MM.1S (cell line): ENCODE data around the gene RPS29.

Experiments
- DNase-seq: peaks from one replicate; pipeline ENCODE4 v3.0.0-alpha.2; 2015
- H2AFZ ChIP-seq: fragments of 300-600 bp; sonication (generic); 2 replicates; pipeline ENCODE4 v1.6.0; 2016; ENCODE audit warnings: antibody characterized with exemption, low read length
- H3F3A ChIP-seq: fragments of 300-600 bp; sonication (generic); 2 replicates; pipeline ENCODE4 v1.6.1; 2016; ENCODE audit warnings: mild to moderate bottlenecking, antibody characterized with exemption, low read length, moderate library complexity, mixed read lengths; ENCODE audit not compliant: insufficient read depth
- H3K27ac ChIP-seq: fragments of 300-600 bp; sonication (generic); 2 replicates; pipeline ENCODE4 v1.5.1; 2016; ENCODE audit warnings: mild to moderate bottlenecking, low read length
- H3K27me3 ChIP-seq: fragments of 300-600 bp; sonication (generic); replicated peaks from 2 replicates; pipeline ENCODE4 v1.6.0; 2016; ENCODE audit warnings: low read length; ENCODE audit not compliant: insufficient read depth
- H3K36me3 ChIP-seq: fragments of 300-600 bp; sonication (generic); replicated peaks from 2 replicates; pipeline ENCODE4 v1.6.1; 2016; ENCODE audit warnings: mild to moderate bottlenecking, low read length, mixed read lengths; ENCODE audit not compliant: insufficient read depth
- H3K4me1 ChIP-seq: fragments of 300-600 bp; sonication (generic); 2 replicates; pipeline ENCODE4 v1.6.1; 2016; ENCODE audit warnings: low read length, mixed read lengths
- H3K4me2 ChIP-seq: fragments of 300-600 bp; sonication (generic); 2 replicates; pipeline ENCODE4 v1.6.0; 2016; ENCODE audit warnings: low read depth, low read length
- H3K4me3 ChIP-seq: fragments of 300-600 bp; sonication (generic); 2 replicates; pipeline ENCODE4 v1.5.1; 2016; ENCODE audit warnings: low read length, mixed read lengths
- H3K79me2 ChIP-seq: fragments of 300-600 bp; sonication (generic); 2 replicates; pipeline ENCODE4 v1.6.1; 2016; ENCODE audit warnings: mixed run types, low read length, mixed read lengths
- H3K9ac ChIP-seq: fragments of 300-600 bp; sonication (generic); 2 replicates; pipeline ENCODE4 v1.6.1; 2016; ENCODE audit warnings: low read length, mixed read lengths
- H3K9me2 ChIP-seq: fragments of 300-600 bp; sonication (generic); replicated peaks from 2 replicates; pipeline ENCODE4 v1.6.1; 2016; ENCODE audit warnings: mild to moderate bottlenecking, low read length, mixed read lengths; ENCODE audit not compliant: insufficient read depth
- H3K9me3 ChIP-seq: fragments of 300-600 bp; sonication (generic); replicated peaks from 2 replicates; pipeline ENCODE4 v1.6.1; 2016; ENCODE audit warnings: mild to moderate bottlenecking, low read length, mixed read lengths; ENCODE audit not compliant: insufficient read depth
- H4K20me1 ChIP-seq: fragments of 300-600 bp; sonication (generic); 2 replicates; pipeline ENCODE4 v1.6.1; 2016; ENCODE audit warnings: mild to moderate bottlenecking, low read length, moderate library complexity, mixed read lengths; ENCODE audit not compliant: insufficient read depth
- CTCF ChIP-seq: fragments of 300-600 bp; sonication (generic); IDR thresholded peaks from 2 replicates; pipeline ENCODE4 v1.5.1; 2016; ENCODE audit warnings: antibody characterized with exemption, low read length, mixed read lengths
- EZH2 ChIP-seq: fragments of 300-600 bp; sonication (generic); optimal IDR thresholded peaks from 2 replicates; pipeline ENCODE3; 2017; ENCODE audit warnings: low read depth, mild to moderate bottlenecking, antibody characterized with exemption, low read length, mixed read lengths
- EZH2phosphoT487 ChIP-seq: fragments of 300-600 bp; sonication (generic); IDR thresholded peaks from 2 replicates; pipeline ENCODE4 v1.6.1; 2018; ENCODE audit warnings: antibody characterized with exemption, low read length

The RPS29 gene

GRCh38 chr14:49574038-49574437, 12.1 kb downstream of the RPS29 start:
- TF ChIP-seq CTCF (no peak), EZH2phosphoT487 (no peak), EZH2 (no peak)
- Histone ChIP-seq H3K4me3 (no peak overlapping the region), H3K79me2 (no peaks in the 10 kb centered on the region), H2AFZ (no peak overlapping the region), H4K20me1 (no peaks in the 10 kb centered on the region), H3K4me1 (no peaks in the 10 kb centered on the region), H3K9me3 (no peaks in the 10 kb centered on the region), H3K9me2 (no peaks in the 10 kb centered on the region), H3K36me3 (no peaks in the 10 kb centered on the region), H3F3A (no peaks in the 10 kb centered on the region), H3K4me2 (no peak overlapping the region), H3K27me3 (no peaks in the 10 kb centered on the region), H3K9ac (no peak overlapping the region), H3K27ac (no peak overlapping the region)
- no peak for DNase-seq

- TF ChIP-seq CTCF (no peak), EZH2phosphoT487 (no peak), EZH2 (no peak)
- Histone ChIP-seq H3K9me2 (no peaks in the 10 kb centered on the region), H3K79me2 (no peaks in the 10 kb centered on the region), H2AFZ (no peak overlapping the region), H3K9me3 (no peaks in the 10 kb centered on the region), H3K4me3 (no peak overlapping the region), H3F3A (no peaks in the 10 kb centered on the region), H3K4me2 (no peak overlapping the region), H3K27me3 (no peaks in the 10 kb centered on the region), H3K9ac (no peak overlapping the region), H3K36me3 (no peaks in the 10 kb centered on the region), H3K4me1 (no peaks in the 10 kb centered on the region), H3K27ac (no peak overlapping the region), H4K20me1 (no peaks in the 10 kb centered on the region)
- DNase-seq = no peak
Measured at GRCh38 chr14:49569281-49569680, 16.9 kb downstream of the RPS29 start.

GRCh38 chr14:49566714-49567113, 19.5 kb downstream of the RPS29 start:
- no peak overlapping the region for H3K4me2 ChIP-seq
- H3K36me3 ChIP-seq = no peaks in the 10 kb centered on the region

More at GRCh38 chr14:49566714-49567113, 19.5 kb downstream of the RPS29 start:
- Histone ChIP-seq H3K79me2 (no peaks in the 10 kb centered on the region), H3K27me3 (no peaks in the 10 kb centered on the region), H3K4me1 (no peaks in the 10 kb centered on the region), H3K27ac (no peak overlapping the region), H2AFZ (no peak overlapping the region), H3F3A (no peaks in the 10 kb centered on the region), H3K9ac (no peak overlapping the region), H3K9me2 (no peaks in the 10 kb centered on the region), H3K9me3 (no peaks in the 10 kb centered on the region), H4K20me1 (no peaks in the 10 kb centered on the region), H3K4me3 (no peak overlapping the region)
- DNase-seq = no peak
- no peak for TF ChIP-seq EZH2phosphoT487
- no peak for TF ChIP-seq EZH2
- TF ChIP-seq CTCF = no peak
